ENCODE data around the gene ZNF223.

Gene ZNF223

DNA sequence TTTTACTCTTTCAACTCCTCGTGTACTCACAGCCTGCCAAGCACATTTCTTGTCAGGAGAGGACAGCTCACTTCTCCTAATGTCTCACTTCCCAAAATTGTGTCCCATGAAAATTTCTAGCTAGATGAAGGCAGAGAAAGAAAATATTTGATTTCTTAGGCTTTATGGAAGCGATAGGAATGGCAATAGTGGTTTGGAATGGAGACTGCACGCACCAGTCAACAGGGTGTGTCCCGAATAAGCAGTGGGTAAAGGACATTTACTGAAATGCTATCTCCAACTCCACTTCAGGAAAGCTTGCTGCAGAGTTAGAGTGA lies 27.0 kb upstream of the ZNF223 start:
- H2AFZ ChIP-seq (ENCODE audit: low read length), result peak overlapping the region; percentile 95

DNA sequence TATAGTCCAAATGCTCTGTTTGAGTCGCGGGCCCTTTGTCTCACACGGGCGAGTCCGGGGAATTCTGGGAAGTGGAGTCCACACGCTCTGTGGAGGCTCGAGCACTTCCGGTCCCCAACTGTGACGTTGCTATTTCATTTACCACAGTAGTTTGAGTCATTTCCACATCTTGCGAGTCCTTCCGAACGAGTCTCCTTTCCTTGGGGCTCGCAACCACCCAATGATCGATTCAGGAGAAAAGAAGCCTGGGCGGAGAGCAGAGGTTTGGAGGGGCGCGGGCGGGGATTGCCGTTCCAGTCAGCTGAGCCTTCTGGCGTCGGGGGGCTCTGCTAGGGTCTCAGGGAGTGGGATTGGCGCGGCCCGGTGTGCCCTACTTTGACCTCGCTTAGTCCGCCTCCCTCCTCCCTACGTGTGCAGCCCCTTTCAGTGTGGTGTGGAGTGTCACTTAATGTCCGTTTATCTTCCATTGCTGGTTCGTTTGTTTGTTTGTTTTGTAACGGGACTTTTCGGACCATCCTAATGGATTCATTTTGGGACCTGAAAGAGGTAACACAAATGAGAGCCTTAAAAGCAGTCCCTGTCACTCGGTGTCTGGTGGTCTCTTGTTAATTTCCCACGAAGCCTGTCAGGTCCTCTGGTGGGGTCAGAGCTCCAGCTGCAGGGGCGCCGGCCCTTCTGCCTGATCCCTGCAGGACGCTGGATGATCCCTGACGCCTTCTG lies 26.5 kb upstream of the ZNF223 start, which contains the start of gene ZNF222:
Gene ZNF222 (plus strand): TSS at position 163 of the 720 bp plus-strand sequence. CDS start 58 bp downstream, at position 221.
- H3K9me3 ChIP-seq (replicated peaks; ENCODE audit: insufficient read depth, low read length), result no peaks in the 10 kb centered on the region
- TF ChIP-seq, protein P1, sequence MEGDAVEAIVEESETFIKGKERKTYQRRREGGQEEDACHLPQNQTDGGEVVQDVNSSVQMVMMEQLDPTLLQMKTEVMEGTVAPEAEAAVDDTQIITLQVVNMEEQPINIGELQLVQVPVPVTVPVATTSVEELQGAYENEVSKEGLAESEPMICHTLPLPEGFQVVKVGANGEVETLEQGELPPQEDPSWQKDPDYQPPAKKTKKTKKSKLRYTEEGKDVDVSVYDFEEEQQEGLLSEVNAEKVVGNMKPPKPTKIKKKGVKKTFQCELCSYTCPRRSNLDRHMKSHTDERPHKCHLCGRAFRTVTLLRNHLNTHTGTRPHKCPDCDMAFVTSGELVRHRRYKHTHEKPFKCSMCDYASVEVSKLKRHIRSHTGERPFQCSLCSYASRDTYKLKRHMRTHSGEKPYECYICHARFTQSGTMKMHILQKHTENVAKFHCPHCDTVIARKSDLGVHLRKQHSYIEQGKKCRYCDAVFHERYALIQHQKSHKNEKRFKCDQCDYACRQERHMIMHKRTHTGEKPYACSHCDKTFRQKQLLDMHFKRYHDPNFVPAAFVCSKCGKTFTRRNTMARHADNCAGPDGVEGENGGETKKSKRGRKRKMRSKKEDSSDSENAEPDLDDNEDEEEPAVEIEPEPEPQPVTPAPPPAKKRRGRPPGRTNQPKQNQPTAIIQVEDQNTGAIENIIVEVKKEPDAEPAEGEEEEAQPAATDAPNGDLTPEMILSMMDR (IDR thresholded peaks at IDR 0.05; ENCODE audit: low read length), result no peak
- TF ChIP-seq EZH2phosphoT487 (IDR thresholded peaks at IDR 0.05; ENCODE audit: low read length) (no peak), EZH2 (optimal IDR thresholded peaks at IDR 0.05; ENCODE audit: low read depth, low read length) (no peak)
- no peaks in the 10 kb centered on the region for H3K4me1 ChIP-seq (ENCODE audit: low read length)
- H4K20me1 ChIP-seq (ENCODE audit: insufficient read depth, low read length), result no peaks in the 10 kb centered on the region
- no peaks in the 10 kb centered on the region for H3K27me3 ChIP-seq (replicated peaks; ENCODE audit: insufficient read depth, low read length)
- no peaks in the 10 kb centered on the region for H3F3A ChIP-seq (ENCODE audit: insufficient read depth, low read length)
- peak within 1 kb of the TSS; percentile 77 for H3K4me3 ChIP-seq (ENCODE audit: low read length)
- no peaks in the 10 kb centered on the region for H3K79me2 ChIP-seq (ENCODE audit: low read length)
- peak within 1 kb of the TSS; percentile 95 for H2AFZ ChIP-seq (ENCODE audit: low read length)
- H3K36me3 ChIP-seq (replicated peaks; ENCODE audit: insufficient read depth, low read length), result no peaks in the 10 kb centered on the region
- H3K9ac ChIP-seq (ENCODE audit: low read length), result peak within 1 kb of the TSS; percentile 33; the same call in 1 of the 2 replicates
- peak; percentile 83 for DNase-seq
- H3K9me2 ChIP-seq (replicated peaks; ENCODE audit: insufficient read depth, low read length), result no peaks in the 10 kb centered on the region
- H3K4me2 ChIP-seq (ENCODE audit: low read depth, low read length), result peak within 1 kb of the TSS; percentile 53
- H3K27ac ChIP-seq (ENCODE audit: low read length), result no peak within 1 kb of the TSS

More for the DNA sequence above, 27.0 kb upstream of the ZNF223 start:
- H3K79me2 ChIP-seq (ENCODE audit: low read length), result no peaks in the 10 kb centered on the region
- H3K9ac ChIP-seq (ENCODE audit: low read length), result no peak overlapping the region
- H3K9me2 ChIP-seq (replicated peaks; ENCODE audit: insufficient read depth, low read length), result no peaks in the 10 kb centered on the region
- no peak overlapping the region for H3K27ac ChIP-seq (ENCODE audit: low read length)
- H3K9me3 ChIP-seq (replicated peaks; ENCODE audit: insufficient read depth, low read length), result no peaks in the 10 kb centered on the region
- H3K27me3 ChIP-seq (replicated peaks; ENCODE audit: insufficient read depth, low read length), result no peaks in the 10 kb centered on the region
- no peaks in the 10 kb centered on the region for H3K36me3 ChIP-seq (replicated peaks; ENCODE audit: insufficient read depth, low read length)
- H3F3A ChIP-seq (ENCODE audit: insufficient read depth, low read length), result no peaks in the 10 kb centered on the region
- H3K4me3 ChIP-seq (ENCODE audit: low read length), result peak overlapping the region; percentile 77
- no peaks in the 10 kb centered on the region for H3K4me1 ChIP-seq (ENCODE audit: low read length)
- peak overlapping the region; percentile 53 for H3K4me2 ChIP-seq (ENCODE audit: low read depth, low read length)
- no peak for DNase-seq
- no peaks in the 10 kb centered on the region for H4K20me1 ChIP-seq (ENCODE audit: insufficient read depth, low read length)
- TF ChIP-seq, protein P1 (IDR thresholded peaks at IDR 0.05; ENCODE audit: low read length), result no peak
- no peak for TF ChIP-seq EZH2phosphoT487 (IDR thresholded peaks at IDR 0.05; ENCODE audit: low read length)
- no peak for TF ChIP-seq EZH2 (optimal IDR thresholded peaks at IDR 0.05; ENCODE audit: low read depth, low read length)

DNA sequence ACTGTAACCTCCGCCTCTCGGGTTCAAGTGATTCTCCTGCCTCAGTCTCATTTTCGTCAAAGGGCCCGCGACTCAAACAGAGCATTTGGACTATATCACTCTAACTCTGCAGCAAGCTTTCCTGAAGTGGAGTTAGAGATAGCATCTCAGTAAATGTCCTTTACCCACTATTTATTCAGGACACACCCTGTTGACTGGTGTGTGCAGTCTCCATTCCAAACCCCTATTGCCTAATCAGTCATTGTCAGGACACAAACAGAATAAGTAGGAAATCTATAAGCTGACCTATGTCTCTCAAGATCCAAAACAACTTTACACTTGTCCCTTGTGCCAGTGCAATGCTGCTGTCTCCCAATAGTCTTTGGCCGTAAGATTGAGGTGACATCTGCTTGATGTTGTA lies 25.2 kb upstream of the ZNF223 start:
- Histone ChIP-seq H3K9me3 (replicated peaks; ENCODE audit: insufficient read depth, low read length) (no peaks in the 10 kb centered on the region), H3K9ac (ENCODE audit: low read length) (no peak overlapping the region), H3K4me1 (ENCODE audit: low read length) (no peaks in the 10 kb centered on the region), H3K27ac (ENCODE audit: low read length) (no peak overlapping the region), H3K4me2 (ENCODE audit: low read depth, low read length) (no peak overlapping the region), H3K9me2 (replicated peaks; ENCODE audit: insufficient read depth, low read length) (no peaks in the 10 kb centered on the region), H3K36me3 (replicated peaks; ENCODE audit: insufficient read depth, low read length) (no peaks in the 10 kb centered on the region; the same call in 1 of the 2 replicates), H3K4me3 (ENCODE audit: low read length) (no peak overlapping the region), H4K20me1 (ENCODE audit: insufficient read depth, low read length) (no peaks in the 10 kb centered on the region), H3K27me3 (replicated peaks; ENCODE audit: insufficient read depth, low read length) (no peaks in the 10 kb centered on the region), H3F3A (ENCODE audit: insufficient read depth, low read length) (no peaks in the 10 kb centered on the region), H2AFZ (ENCODE audit: low read length) (no peak overlapping the region), H3K79me2 (ENCODE audit: low read length) (no peaks in the 10 kb centered on the region)
- TF ChIP-seq EZH2phosphoT487 (IDR thresholded peaks at IDR 0.05; ENCODE audit: low read length), result no peak
- TF ChIP-seq, protein P1 (IDR thresholded peaks at IDR 0.05; ENCODE audit: low read length), result no peak
- no peak for TF ChIP-seq EZH2 (optimal IDR thresholded peaks at IDR 0.05; ENCODE audit: low read depth, low read length)
- DNase-seq, result no peak

All from MM.1S (cell line).